HG03064 (cell line): ENCODE measurements around the gene TINAGL1.
"Not testable (repeated sequence)": the region's sequence is repeated elsewhere in the genome, so short reads cannot be mapped to it uniquely, and the experiment has no call there.

Source experiments
- ATAC-seq: cut with Tn5 transposase; IDR thresholded peaks from one replicate; pipeline ENCODE4 v1.9.1; 2021; ENCODE audit warnings: low read depth; ENCODE audit not compliant: unreplicated experiment

Gene TINAGL1

GRCh38 chr1:31583082-31583994 is 7.0 kb downstream of the TINAGL1 start:
- ATAC-seq = no peak

GRCh38 chr1:31583995-31584868 is 7.9 kb downstream of the TINAGL1 start:
- ATAC-seq = no peak

GRCh38 chr1:31584869-31585735 is 8.8 kb downstream of the TINAGL1 start:
- ATAC-seq = no peak

GRCh38 chr1:31585736-31586365 is 9.5 kb downstream of the TINAGL1 start:
- no peak for ATAC-seq

- ATAC-seq = no peak
These were observed 10.3 kb downstream of the TINAGL1 start for GRCh38 chr1:31586376-31587327.

GRCh38 chr1:31587328-31587699 is 11.0 kb downstream of the TINAGL1 start:
- not testable (repeated sequence) for ATAC-seq

- ATAC-seq = no peak
These were observed 11.6 kb downstream of the TINAGL1 start for GRCh38 chr1:31587720-31588423.

GRCh38 chr1:31588751-31589515 is 12.6 kb downstream of the TINAGL1 start:
- no peak for ATAC-seq

GRCh38 chr1:31591425-31592093 is 15.2 kb downstream of the TINAGL1 start:
- ATAC-seq = no peak

- no peak for ATAC-seq
These were observed 15.8 kb downstream of the TINAGL1 start for GRCh38 chr1:31592132-31592531.

- ATAC-seq = no peak
These were observed 16.9 kb downstream of the TINAGL1 start for GRCh38 chr1:31593136-31593665.

GRCh38 chr1:31593770-31594632 is 17.7 kb downstream of the TINAGL1 start:
- ATAC-seq = no peak

GRCh38 chr1:31595836-31596736 is 19.8 kb downstream of the TINAGL1 start:
- no peak for ATAC-seq

GRCh38 chr1:31596737-31597097 is 20.4 kb downstream of the TINAGL1 start:
- no peak for ATAC-seq

- ATAC-seq = no peak
These were observed 22.7 kb downstream of the TINAGL1 start for GRCh38 chr1:31598980-31599379.
